ENCODE measurements around the gene LGMN.
"Not testable (repeated sequence)": the region's sequence is repeated elsewhere in the genome, so short reads cannot be mapped to it uniquely, and the experiment has no call there.

LGMN gene

GRCh38 chr14:92783813-92784431, 35.5 kb upstream of the LGMN start:
- ATAC-seq (ENCODE audit: low read depth), result peak; percentile 73
- no peak for DNase-seq (ENCODE audit: low spot score)
- peaks cover 6% of the 10 kb centered on the region for H3K9me3 ChIP-seq (ENCODE audit: severe bottlenecking)
- H3K4me1 ChIP-seq (ENCODE audit: insufficient read depth, poor library complexity, severe bottlenecking), result peaks cover 14% of the 10 kb centered on the region
- no peaks in the 10 kb centered on the region for H3K27me3 ChIP-seq (ENCODE audit: insufficient read depth, poor library complexity, severe bottlenecking)
- H3K27ac ChIP-seq (ENCODE audit: poor library complexity, severe bottlenecking), result no peak overlapping the region
- no peak overlapping the region for H3K4me3 ChIP-seq (ENCODE audit: severe bottlenecking)
- TF ChIP-seq CTCF (IDR thresholded peaks at IDR 0.05; ENCODE audit: poor library complexity, severe bottlenecking), result peak; percentile 87
- no peaks in the 10 kb centered on the region for H3K36me3 ChIP-seq (ENCODE audit: low read depth)

- Histone ChIP-seq H3K27ac (ENCODE audit: poor library complexity, severe bottlenecking) (no peak overlapping the region), H3K4me3 (ENCODE audit: severe bottlenecking) (no peak overlapping the region), H3K36me3 (ENCODE audit: low read depth) (no peaks in the 10 kb centered on the region), H3K9me3 (ENCODE audit: severe bottlenecking) (peaks cover 2% of the 10 kb centered on the region), H3K27me3 (ENCODE audit: insufficient read depth, poor library complexity, severe bottlenecking) (no peaks in the 10 kb centered on the region), H3K4me1 (ENCODE audit: insufficient read depth, poor library complexity, severe bottlenecking) (peaks cover 10% of the 10 kb centered on the region)
- ATAC-seq (ENCODE audit: low read depth) (no peak), DNase-seq (ENCODE audit: low spot score) (no peak)
- no peak for TF ChIP-seq CTCF (IDR thresholded peaks at IDR 0.05; ENCODE audit: poor library complexity, severe bottlenecking)
These were observed 32.9 kb upstream of the LGMN start for GRCh38 chr14:92781350-92781749.

GRCh38 chr14:92780444-92781232, 32.2 kb upstream of the LGMN start:
- no peak overlapping the region for H3K4me3 ChIP-seq (ENCODE audit: severe bottlenecking)
- no peaks in the 10 kb centered on the region for H3K9me3 ChIP-seq (ENCODE audit: severe bottlenecking)
- no peak overlapping the region for H3K27ac ChIP-seq (ENCODE audit: poor library complexity, severe bottlenecking)
- no peaks in the 10 kb centered on the region for H3K27me3 ChIP-seq (ENCODE audit: insufficient read depth, poor library complexity, severe bottlenecking)
- TF ChIP-seq CTCF (IDR thresholded peaks at IDR 0.05; ENCODE audit: poor library complexity, severe bottlenecking), result no peak
- ATAC-seq (ENCODE audit: low read depth), result 0 out of 3 replicates have a peak, but pooled peaks have one; percentile 47
- no peaks in the 10 kb centered on the region for H3K36me3 ChIP-seq (ENCODE audit: low read depth)
- peaks cover 3% of the 10 kb centered on the region for H3K4me1 ChIP-seq (ENCODE audit: insufficient read depth, poor library complexity, severe bottlenecking)
- DNase-seq (ENCODE audit: low spot score), result no peak

GRCh38 chr14:92778868-92779565, 30.6 kb upstream of the LGMN start:
- not testable (repeated sequence) for H3K4me1 ChIP-seq (ENCODE audit: insufficient read depth, poor library complexity, severe bottlenecking); H3K27me3 ChIP-seq (ENCODE audit: insufficient read depth, poor library complexity, severe bottlenecking); DNase-seq (ENCODE audit: low spot score); H3K4me3 ChIP-seq (ENCODE audit: severe bottlenecking); H3K27ac ChIP-seq (ENCODE audit: poor library complexity, severe bottlenecking); H3K36me3 ChIP-seq (ENCODE audit: low read depth); H3K9me3 ChIP-seq (ENCODE audit: severe bottlenecking)
- peak; percentile 55; the same call in 2 of the 3 replicates for ATAC-seq (ENCODE audit: low read depth)

GRCh38 chr14:92775292-92775691, 26.9 kb upstream of the LGMN start:
- H3K4me3 ChIP-seq (ENCODE audit: severe bottlenecking); H3K36me3 ChIP-seq (ENCODE audit: low read depth); H3K9me3 ChIP-seq (ENCODE audit: severe bottlenecking); ATAC-seq (ENCODE audit: low read depth); H3K27ac ChIP-seq (ENCODE audit: poor library complexity, severe bottlenecking); DNase-seq (ENCODE audit: low spot score); H3K4me1 ChIP-seq (ENCODE audit: insufficient read depth, poor library complexity, severe bottlenecking); H3K27me3 ChIP-seq (ENCODE audit: insufficient read depth, poor library complexity, severe bottlenecking): not testable (repeated sequence)
